ENCODE measurements around the gene SH3BP4.

GRCh38 chr2:234945339-234945873 lies 6.4 kb upstream of the SH3BP4 start:
- no peak for TF ChIP-seq CTCF (IDR thresholded peaks at IDR 0.05; ENCODE audit: borderline replicate concordance, extremely low read depth, low read length, poor library complexity, severe bottlenecking)
- TF ChIP-seq EZH2 (IDR thresholded peaks at IDR 0.05; ENCODE audit: borderline replicate concordance, low read depth, low read length, severe bottlenecking): no peak

All from DND-41 (cell line).